CD4-positive, alpha-beta T cell treated with Interleukin-6 for 4 hours (primary cell): Measurements from ENCODE around the gene ZBTB20.
"Not testable (repeated sequence)": the region's sequence is repeated elsewhere in the genome, so short reads cannot be mapped to it uniquely, and the experiment has no call there.

Experiments used
- DNase-seq: peaks from one replicate; pipeline ENCODE4 v3.0.0-alpha.2; 2020; ENCODE audit warnings: mixed read lengths

The ZBTB20 gene

GRCh38 chr3:114709102-114709501, 438.0 kb downstream of the ZBTB20 start:
- no peak for DNase-seq

- no peak for DNase-seq
Measured at GRCh38 chr3:114707252-114707860, 439.7 kb downstream of the ZBTB20 start.

- no peak for DNase-seq
Measured at GRCh38 chr3:114706591-114707232, 440.4 kb downstream of the ZBTB20 start.

- no peak for DNase-seq
Measured at GRCh38 chr3:114700637-114701234, 446.4 kb downstream of the ZBTB20 start.

GRCh38 chr3:114698146-114699105, 448.7 kb downstream of the ZBTB20 start:
- DNase-seq = no peak

- DNase-seq = no peak
Measured at GRCh38 chr3:114697401-114697800, 449.7 kb downstream of the ZBTB20 start.

GRCh38 chr3:114694251-114694650, 452.8 kb downstream of the ZBTB20 start:
- no peak for DNase-seq

GRCh38 chr3:114691871-114692270, 455.2 kb downstream of the ZBTB20 start:
- DNase-seq = no peak

- no peak for DNase-seq
Measured at GRCh38 chr3:114690911-114691310, 456.2 kb downstream of the ZBTB20 start.

GRCh38 chr3:114687151-114687550, 459.9 kb downstream of the ZBTB20 start:
- no peak for DNase-seq

GRCh38 chr3:114686621-114687020, 460.5 kb downstream of the ZBTB20 start:
- DNase-seq = no peak

- no peak for DNase-seq
Measured at GRCh38 chr3:114685161-114685560, 461.9 kb downstream of the ZBTB20 start.

- no peak for DNase-seq
Measured at GRCh38 chr3:114680299-114680698, 466.8 kb downstream of the ZBTB20 start.

- not testable (repeated sequence) for DNase-seq
Measured at GRCh38 chr3:114679773-114680172, 467.3 kb downstream of the ZBTB20 start.

- DNase-seq = no peak
Measured at GRCh38 chr3:114675104-114675503, 472.0 kb downstream of the ZBTB20 start.

GRCh38 chr3:114674036-114674435, 473.1 kb downstream of the ZBTB20 start:
- no peak for DNase-seq

GRCh38 chr3:114673481-114673880, 473.6 kb downstream of the ZBTB20 start:
- DNase-seq = no peak

GRCh38 chr3:114672692-114673447, 474.2 kb downstream of the ZBTB20 start:
- no peak for DNase-seq

- DNase-seq = no peak
Measured at GRCh38 chr3:114671741-114672510, 475.2 kb downstream of the ZBTB20 start.

GRCh38 chr3:114669614-114670013, 477.5 kb downstream of the ZBTB20 start:
- no peak for DNase-seq

GRCh38 chr3:114668099-114668498, 479.0 kb downstream of the ZBTB20 start:
- no peak for DNase-seq

- no peak for DNase-seq
Measured at GRCh38 chr3:114666623-114667022, 480.5 kb downstream of the ZBTB20 start.
